H1 (cell line): ENCODE measurements around the gene VEPH1. TPM values are rescaled to one million over a fixed set of nuclear protein-coding genes. Genes with fewer than 3 reads are reported as not detected.

Experiments
- CTCF ChIA-PET: fragments of 300-600 bp; sonication (Branson Sonifier 250); formaldehyde crosslinking; loops from one replicate; lab custom pipeline; 2021; ENCODE audit not compliant: partially characterized antibody; lab: Charles Lee
- POLR2A ChIA-PET: fragments of 300-600 bp; sonication (Branson Sonifier 250); formaldehyde crosslinking; loops from one replicate; lab custom pipeline; 2021; ENCODE audit warnings: inconsistent platforms; ENCODE audit not compliant: partially characterized antibody; lab: Charles Lee
- DNase-seq, 2 experiments: peaks; one replicate each; pipeline versions ENCODE4 v3.0.0 to v3.0.0-alpha.2; 2010 to 2022; ENCODE audit warnings: low spot score in 2 of 2, low read depth in 1 of 2, mixed read lengths in 1 of 2
- FAIRE-seq: peaks from 2 replicates; lab custom pipeline; 2011; peaks lifted over from hg19 to GRCh38; lab: Jason Lieb, UNC
- H2AFZ ChIP-seq: 2 replicates; pipeline ENCODE4 v1.8.1; 2012; ENCODE audit warnings: low read length, inconsistent platforms
- H2AK5ac ChIP-seq: 2 replicates; pipeline ENCODE4 v1.6.1; 2013; ENCODE audit warnings: low read depth, low read length
- H2BK120ac ChIP-seq: replicated peaks from 2 replicates; pipeline ENCODE3; 2013; ENCODE audit warnings: low read depth, low read length, inconsistent platforms
- H2BK12ac ChIP-seq: 2 replicates; pipeline ENCODE4 v1.6.1; 2013; ENCODE audit warnings: low read depth, low read length
- H2BK15ac ChIP-seq: 2 replicates; pipeline ENCODE4 v1.6.1; 2013; ENCODE audit warnings: low read length
- H2BK20ac ChIP-seq: 2 replicates; pipeline ENCODE4 v1.6.1; 2013; ENCODE audit warnings: low read length
- H2BK5ac ChIP-seq: 2 replicates; pipeline ENCODE4 v1.6.1; 2013; ENCODE audit warnings: low read depth, low read length
- H3K14ac ChIP-seq: 2 replicates; pipeline ENCODE4 v1.6.1; 2013; ENCODE audit warnings: inconsistent platforms; ENCODE audit not compliant: insufficient read length
- H3K18ac ChIP-seq: 2 replicates; pipeline ENCODE4 v1.6.1; 2013; ENCODE audit warnings: low read length; ENCODE audit errors: extremely low read depth
- H3K23ac ChIP-seq: 2 replicates; pipeline ENCODE4 v1.6.1; 2013; ENCODE audit warnings: inconsistent platforms; ENCODE audit not compliant: insufficient read length
- H3K23me2 ChIP-seq: 2 replicates; pipeline ENCODE4 v1.6.1; 2013; ENCODE audit warnings: low read depth, low read length
- H3K27ac ChIP-seq: 2 replicates; pipeline ENCODE4 v1.6.1; 2011; ENCODE audit warnings: low read depth, low read length, inconsistent platforms
- H3K27me3 ChIP-seq, 4 experiments: replicated peaks in 1 of 4; 1 replicate in 1 of 4; 2 replicates in 3 of 4; pipeline versions ENCODE4 v1.6.1 to v1.8.1; 2011 to 2013; ENCODE audit warnings: low read length in 3 of 4, mild to moderate bottlenecking in 3 of 4, inconsistent platforms in 2 of 4, mixed read lengths in 2 of 4, moderate library complexity in 1 of 4; ENCODE audit not compliant: control insufficient read depth in 3 of 4, insufficient read depth in 3 of 4; ENCODE audit errors: extremely low read depth in 1 of 4
- H3K36me3 ChIP-seq, 4 experiments: 2 replicates each; pipeline versions ENCODE4 v1.6.1 to v1.8.1; 2011 to 2013; ENCODE audit warnings: mild to moderate bottlenecking in 4 of 4, low read length in 3 of 4, moderate library complexity in 2 of 4, control low read depth in 1 of 4, inconsistent platforms in 1 of 4; ENCODE audit not compliant: insufficient read depth in 4 of 4, control insufficient read depth in 2 of 4
- H3K4ac ChIP-seq: replicated peaks from 2 replicates; pipeline ENCODE3; 2013; ENCODE audit warnings: low read length, low read depth, mixed read lengths, inconsistent platforms; ENCODE audit not compliant: insufficient read length
- H3K4me1 ChIP-seq, 4 experiments: replicated peaks in 1 of 4; 1 replicate in 1 of 4; 2 replicates in 3 of 4; pipeline versions ENCODE4 v1.6.1 to v1.8.1; 2011 to 2013; ENCODE audit warnings: low read length in 3 of 4, inconsistent platforms in 2 of 4, mixed read lengths in 1 of 4; ENCODE audit not compliant: insufficient read depth in 4 of 4, control insufficient read depth in 3 of 4
- H3K4me2 ChIP-seq, 2 experiments: 2 replicates each; pipeline versions ENCODE4 v1.6.1 to v1.8.1; 2011 to 2013; ENCODE audit warnings: low read depth in 2 of 2, low read length in 2 of 2, control low read depth in 1 of 2, inconsistent platforms in 1 of 2, mild to moderate bottlenecking in 1 of 2; ENCODE audit not compliant: insufficient read depth in 1 of 2
- H3K4me3 ChIP-seq, 4 experiments: fragments of 200-600, 300-600 bp in 1 of 4; sonication (generic), shearing (Covaris generic), sonication (Bioruptor Twin) in 1 of 4; 2 replicates each; pipeline versions ENCODE4 v1.5.1 to v1.8.1; 2011 to 2016; ENCODE audit warnings: low read length in 4 of 4, low read depth in 3 of 4, control low read depth in 2 of 4, inconsistent platforms in 2 of 4, mild to moderate bottlenecking in 2 of 4, mixed read lengths in 1 of 4, moderate library complexity in 1 of 4; ENCODE audit not compliant: insufficient read depth in 2 of 4; ENCODE audit errors: extremely low read depth in 1 of 4
- H3K56ac ChIP-seq: replicated peaks from 2 replicates; pipeline ENCODE3; 2013; ENCODE audit warnings: low read depth, mild to moderate bottlenecking, mixed read lengths, low read length, inconsistent platforms; ENCODE audit not compliant: insufficient read length
- H3K79me1 ChIP-seq: 2 replicates; pipeline ENCODE4 v1.6.1; 2013; ENCODE audit warnings: low read depth, low read length, control low read depth
- H3K79me2 ChIP-seq, 2 experiments: 2 replicates each; pipeline versions ENCODE4 v1.6.1 to v1.8.1; 2012 to 2013; ENCODE audit warnings: low read length in 2 of 2, mild to moderate bottlenecking in 2 of 2, inconsistent platforms in 1 of 2; ENCODE audit not compliant: insufficient read depth in 2 of 2, control insufficient read depth in 1 of 2
- H3K9ac ChIP-seq, 4 experiments: replicated peaks in 1 of 4; 1 replicate in 1 of 4; 2 replicates in 3 of 4; pipeline versions ENCODE4 v1.6.1 to v1.8.1; 2011 to 2013; ENCODE audit warnings: low read depth in 3 of 4, low read length in 3 of 4, control low read depth in 2 of 4, mild to moderate bottlenecking in 2 of 4, moderate library complexity in 2 of 4, inconsistent platforms in 1 of 4; ENCODE audit errors: extremely low read depth in 1 of 4
- H3K9me3 ChIP-seq, 2 experiments: 2 replicates each; pipeline versions ENCODE4 v1.6.1 to v1.8.1; 2012 to 2013; ENCODE audit warnings: mild to moderate bottlenecking in 2 of 2, moderate library complexity in 2 of 2, control low read depth in 1 of 2, inconsistent platforms in 1 of 2, low read depth in 1 of 2, low read length in 1 of 2, mixed read lengths in 1 of 2; ENCODE audit not compliant: insufficient read depth in 2 of 2
- H4K20me1 ChIP-seq, 2 experiments: replicated peaks in 1 of 2; 2 replicates each; pipeline versions ENCODE3 to v1.8.1; 2011 to 2013; ENCODE audit warnings: inconsistent platforms in 2 of 2, low read length in 2 of 2, mild to moderate bottlenecking in 1 of 2; ENCODE audit not compliant: insufficient read depth in 2 of 2, control insufficient read depth in 1 of 2
- H4K5ac ChIP-seq: 2 replicates; pipeline ENCODE4 v1.6.1; 2013; ENCODE audit warnings: low read length, low read depth, mixed read lengths, inconsistent platforms; ENCODE audit not compliant: insufficient read length
- H4K8ac ChIP-seq: 2 replicates; pipeline ENCODE4 v1.8.0; 2013; ENCODE audit warnings: mild to moderate bottlenecking, moderate library complexity, low read length, inconsistent platforms; ENCODE audit not compliant: insufficient read depth; ENCODE audit errors: extremely low read depth
- H4K91ac ChIP-seq: replicated peaks from 2 replicates; pipeline ENCODE3; 2013; ENCODE audit warnings: low read length, mixed read lengths, inconsistent platforms; ENCODE audit not compliant: insufficient read length
- ASH2L ChIP-seq: fragments of 200-600, 300-600 bp; sonication (generic); IDR thresholded peaks from one replicate; pipeline ENCODE4 v1.7.1; 2017; ENCODE audit warnings: low read length
- CBX5 ChIP-seq: fragments of 300-800, 300-1000 bp; sonication (generic); IDR thresholded peaks from 2 replicates; pipeline ENCODE4 v1.7.1; 2016; ENCODE audit warnings: antibody characterized with exemption, low read length, low read depth
- CTBP2 ChIP-seq: IDR thresholded peaks from 2 replicates; pipeline ENCODE4 v1.7.0; 2011; ENCODE audit warnings: borderline replicate concordance, mild to moderate bottlenecking, moderate library complexity, mixed read lengths, low read length; ENCODE audit not compliant: insufficient read depth, insufficient read length
- FOSL1 ChIP-seq: IDR thresholded peaks from 2 replicates; pipeline ENCODE4 v1.6.1; 2011; ENCODE audit warnings: mild to moderate bottlenecking, low read depth, low read length, moderate library complexity; ENCODE audit not compliant: insufficient read depth
- HDAC2 ChIP-seq, 2 experiments: fragments of 300-600 bp in 1 of 2; sonication (generic) in 1 of 2; IDR thresholded peaks; 2 replicates each; pipeline ENCODE4 v1.6.1; 2011 to 2012; ENCODE audit warnings: low read depth in 2 of 2, low read length in 2 of 2, mild to moderate bottlenecking in 2 of 2, moderate library complexity in 2 of 2, borderline replicate concordance in 1 of 2, inconsistent platforms in 1 of 2
- HDAC6 ChIP-seq: IDR thresholded peaks from one replicate; pipeline ENCODE4 v1.7.1; 2012; ENCODE audit warnings: low read depth, mild to moderate bottlenecking, inconsistent platforms, low read length, moderate library complexity
- NANOG ChIP-seq: IDR thresholded peaks from 2 replicates; pipeline ENCODE4 v1.6.1; 2011; ENCODE audit warnings: low read length, low read depth, mild to moderate bottlenecking, inconsistent platforms; ENCODE audit not compliant: insufficient read depth, poor library complexity, severe bottlenecking
- SIX5 ChIP-seq: IDR thresholded peaks from 2 replicates; pipeline ENCODE4 v1.6.1; 2011; ENCODE audit warnings: mild to moderate bottlenecking, low read depth, low read length
- WGBS, 2 experiments: shearing (Covaris generic) in 1 of 2; methylation state at CpG; one replicate each; pipeline versions ENCODE4 v1.1.6 to v1.1.7; 2013 to 2015; ENCODE audit warnings: low lambda C conversion rate in 2 of 2, mixed read lengths in 2 of 2, inconsistent platforms in 1 of 2, low coverage in 1 of 2, missing lambda C conversion rate in 1 of 2; ENCODE audit not compliant: insufficient replicate concordance in 2 of 2, insufficient coverage in 1 of 2, insufficient read length in 1 of 2; ENCODE audit errors: extremely low coverage in 1 of 2, missing lambda C conversion rate in 1 of 2; 5-methylcytosine and 5-hydroxymethylcytosine counted together
- polyA plus RNA-seq, 7 experiments: library from polyadenylated mRNA; depleted of rRNA in 3 of 7; stranded (reverse) in 5 of 7; unstranded in 2 of 7; fragments of >200 nt in 5 of 7; fragments of 200-250 nt in 2 of 7; gene quantifications; 1 replicate in 5 of 7; 2 replicates in 1 of 7; 4 replicates in 1 of 7; pipeline versions ENCODE4 v1.2.1 to v1.2.3, GENCODE V29; 2011 to 2013; ENCODE audit warnings: missing spikeins in 2 of 7, mixed read lengths in 2 of 7
- total RNA-seq: library from RNA; stranded (reverse); fragmentation: NEBNext Ultra II Directional; extraction: Animal tissue kit (Norgen Biotek cat#: 25700); gene quantifications from 2 replicates; pipeline ENCODE4 v1.2.1, GENCODE V29; 2021
- TF ChIP-seq, protein P1 (sequence below): IDR thresholded peaks from 2 replicates; pipeline ENCODE4 v1.6.1; 2011; ENCODE audit warnings: low read depth, mild to moderate bottlenecking, low read length; ENCODE audit not compliant: insufficient read depth
- TF ChIP-seq, protein P2 (sequence below): IDR thresholded peaks from 2 replicates; pipeline ENCODE4 v1.6.1; 2012; ENCODE audit warnings: inconsistent platforms

The VEPH1 gene
- total and polyA plus RNA-seq, 2 of the 8 experiments (the other 6 are each of a cell fraction or from before 2014, with no cell fraction given), result 12.0 to 18.3 TPM

DNA sequence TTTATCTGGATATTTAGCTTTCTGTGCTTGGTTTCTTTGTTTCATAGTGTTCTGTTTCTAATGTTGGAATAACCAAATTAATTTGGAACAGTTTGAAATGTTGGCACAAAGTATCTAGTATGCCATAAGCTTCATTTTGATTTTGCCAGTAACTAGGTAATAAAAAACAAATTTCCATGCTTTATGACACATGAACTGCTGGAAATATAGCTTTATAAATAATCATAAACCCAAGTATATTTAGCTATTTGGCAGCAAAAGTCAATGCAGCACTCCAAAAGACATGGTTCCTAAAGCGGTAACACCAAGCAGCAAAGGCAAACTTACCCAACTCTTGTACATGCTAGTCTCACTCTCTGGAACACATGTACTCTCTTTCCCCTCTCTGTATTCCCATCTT lies 237.3 kb downstream of the VEPH1 start:
- TF ChIP-seq HDAC6 (no peak), FOSL1 (no peak), CTBP2 (no peak), HDAC2 (IDR thresholded peaks at IDR 0.05; ENCODE audit: borderline replicate concordance in 1 of 2, low read depth in 2 of 2, low read length in 2 of 2) (no peak), NANOG (no peak), SIX5 (no peak), ASH2L (no peak), CBX5 (no peak)
- TF ChIP-seq, protein P1, sequence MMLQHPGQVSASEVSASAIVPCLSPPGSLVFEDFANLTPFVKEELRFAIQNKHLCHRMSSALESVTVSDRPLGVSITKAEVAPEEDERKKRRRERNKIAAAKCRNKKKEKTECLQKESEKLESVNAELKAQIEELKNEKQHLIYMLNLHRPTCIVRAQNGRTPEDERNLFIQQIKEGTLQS, result no peak
- TF ChIP-seq, protein P2, sequence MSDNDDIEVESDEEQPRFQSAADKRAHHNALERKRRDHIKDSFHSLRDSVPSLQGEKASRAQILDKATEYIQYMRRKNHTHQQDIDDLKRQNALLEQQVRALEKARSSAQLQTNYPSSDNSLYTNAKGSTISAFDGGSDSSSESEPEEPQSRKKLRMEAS, result no peak
- no peaks in the 10 kb centered on the region for H3K79me2 ChIP-seq
- H4K91ac ChIP-seq, result no peak overlapping the region
- H3K9ac ChIP-seq, result no peak overlapping the region
- ChIA-PET CTCF (interaction anchor here (0.8 to 1.1 kb wide), 3 partner anchors 9 to 92 kb away, joined by 3 read pairs; no protein-coding TSS in a partner anchor), POLR2A (no interaction called here)
- H2AK5ac ChIP-seq, result no peak overlapping the region
- H4K20me1 ChIP-seq, result no peaks in the 10 kb centered on the region
- no peaks in the 10 kb centered on the region; a peak in 1 of 8 replicates for H3K36me3 ChIP-seq
- no peak overlapping the region for H3K27ac ChIP-seq
- WGBS, 2 experiments, result 88% methylated on average over 1 of the region's 1 CpG; no CpG with 5 or more reads in 1 of the 2 experiments
- no peak overlapping the region for H3K4me2 ChIP-seq
- FAIRE-seq, result no peak
- H3K14ac ChIP-seq, result no peak overlapping the region
- peaks cover 0 to 2% (median 0%) of the 10 kb centered on the region in 4 experiments; a peak in 2 of 7 replicates for H3K4me1 ChIP-seq
- H2BK5ac ChIP-seq, result no peak overlapping the region
- H4K8ac ChIP-seq, result no peak overlapping the region
- no peak overlapping the region for H3K4me3 ChIP-seq
- no peak overlapping the region for H4K5ac ChIP-seq
- no peak overlapping the region for H3K56ac ChIP-seq
- H3K9me3 ChIP-seq, result no peaks in the 10 kb centered on the region
- no peak for DNase-seq
- H3K79me1 ChIP-seq, result no peaks in the 10 kb centered on the region
- no peaks in the 10 kb centered on the region for H3K27me3 ChIP-seq
- H2BK15ac ChIP-seq, result no peak overlapping the region
- no peak overlapping the region for H2BK20ac ChIP-seq
- no peak overlapping the region for H2BK120ac ChIP-seq
- H3K18ac ChIP-seq, result no peak overlapping the region
- H3K23ac ChIP-seq, result no peak overlapping the region
- H2BK12ac ChIP-seq, result no peak overlapping the region
- H3K4ac ChIP-seq, result no peak overlapping the region
- H2AFZ ChIP-seq, result no peak overlapping the region
- no peaks in the 10 kb centered on the region for H3K23me2 ChIP-seq
